ENCODE results near the gene PPFIBP1.

- TF ChIP-seq EZH2phosphoT487 (IDR thresholded peaks at IDR 0.05; ENCODE audit: low read depth), result no peak
- TF ChIP-seq CTCF (IDR thresholded peaks at IDR 0.05; ENCODE audit: low read depth, low read length), result no peak
These were observed 52.8 kb downstream of the PPFIBP1 start for GRCh38 chr12:27576667-27577347.

All from OCI-LY3 (cell line).